IPS-18a (cell line): ENCODE measurements around the gene GPS2.
A peak's percentile ranks its signal among the peaks of the same experiment; 100 is the strongest.

Experiments
- H3K27ac ChIP-seq: one replicate; pipeline ENCODE4 v1.5.1; 2013; ENCODE audit warnings: low read length
- H3K27me3 ChIP-seq: one replicate; pipeline ENCODE4 v1.6.1; 2013; ENCODE audit warnings: mild to moderate bottlenecking, low read length; ENCODE audit not compliant: control insufficient read depth, insufficient read depth
- H3K36me3 ChIP-seq: one replicate; pipeline ENCODE4 v1.6.1; 2013; ENCODE audit warnings: low read depth, low read length; ENCODE audit not compliant: control insufficient read depth
- H3K4me1 ChIP-seq: one replicate; pipeline ENCODE4 v1.6.1; 2013; ENCODE audit warnings: low read depth, low read length; ENCODE audit not compliant: control insufficient read depth
- H3K4me3 ChIP-seq: one replicate; pipeline ENCODE4 v1.5.1; 2013; ENCODE audit warnings: low read length
- H3K9ac ChIP-seq: one replicate; pipeline ENCODE4 v1.6.1; 2013; ENCODE audit warnings: mild to moderate bottlenecking, low read length, moderate library complexity
- H3K9me3 ChIP-seq: one replicate; pipeline ENCODE4 v1.6.1; 2013; ENCODE audit warnings: low read depth, low read length; ENCODE audit not compliant: control insufficient read depth

The GPS2 gene

GRCh38 chr17:7282752-7283321, 32.3 kb downstream of the GPS2 start:
- peak overlapping the region; percentile 61 for H3K4me3 ChIP-seq
- H3K9me3 ChIP-seq: no peaks in the 10 kb centered on the region
- H3K27me3 ChIP-seq: peaks cover 13% of the 10 kb centered on the region
- no peak overlapping the region for H3K27ac ChIP-seq
- peaks cover 3% of the 10 kb centered on the region for H3K36me3 ChIP-seq
- no peak overlapping the region for H3K9ac ChIP-seq
- H3K4me1 ChIP-seq: peaks cover 10% of the 10 kb centered on the region

- no peak overlapping the region for H3K27ac ChIP-seq
- H3K9me3 ChIP-seq: no peaks in the 10 kb centered on the region
- peaks cover 13% of the 10 kb centered on the region for H3K27me3 ChIP-seq
- peaks cover 3% of the 10 kb centered on the region for H3K36me3 ChIP-seq
- H3K4me1 ChIP-seq: peaks cover 10% of the 10 kb centered on the region
- H3K4me3 ChIP-seq: peak overlapping the region; percentile 61
- peak overlapping the region; percentile 49 for H3K9ac ChIP-seq
Observed at GRCh38 chr17:7281953-7282751, 33.0 kb downstream of the GPS2 start.

GRCh38 chr17:7281074-7281952, 33.8 kb downstream of the GPS2 start, which contains the start of gene SLC2A4:
Gene SLC2A4, plus strand, starts transcription at chr17:7281718. Its CDS starts 217 bp downstream, at chr17:7281935.
- H3K9me3 ChIP-seq: no peaks in the 10 kb centered on the region
- peaks cover 3% of the 10 kb centered on the region for H3K36me3 ChIP-seq
- H3K27me3 ChIP-seq: peaks cover 13% of the 10 kb centered on the region
- H3K4me3 ChIP-seq: peak within 1 kb of the TSS; percentile 61
- H3K4me1 ChIP-seq: peaks cover 10% of the 10 kb centered on the region
- H3K27ac ChIP-seq: no peak within 1 kb of the TSS
- H3K9ac ChIP-seq: peak within 1 kb of the TSS; percentile 64

- no peak overlapping the region for H3K27ac ChIP-seq
- H3K27me3 ChIP-seq: peaks cover 13% of the 10 kb centered on the region
- H3K36me3 ChIP-seq: peaks cover 3% of the 10 kb centered on the region
- H3K4me1 ChIP-seq: peaks cover 10% of the 10 kb centered on the region
- no peaks in the 10 kb centered on the region for H3K9me3 ChIP-seq
- peak overlapping the region; percentile 61 for H3K4me3 ChIP-seq
- peak overlapping the region; percentile 64 for H3K9ac ChIP-seq
Observed at GRCh38 chr17:7280519-7281073, 34.6 kb downstream of the GPS2 start.

GRCh38 chr17:7279448-7279847, 35.7 kb downstream of the GPS2 start:
- H3K27ac ChIP-seq: no peak overlapping the region
- peaks cover 13% of the 10 kb centered on the region for H3K27me3 ChIP-seq
- no peak overlapping the region for H3K9ac ChIP-seq
- no peaks in the 10 kb centered on the region for H3K9me3 ChIP-seq
- H3K36me3 ChIP-seq: no peaks in the 10 kb centered on the region
- no peak overlapping the region for H3K4me3 ChIP-seq
- peaks cover 10% of the 10 kb centered on the region for H3K4me1 ChIP-seq

GRCh38 chr17:7266784-7267183, 48.4 kb downstream of the GPS2 start:
- H3K9ac ChIP-seq: no peak overlapping the region

GRCh38 chr17:7263801-7264078, 51.4 kb downstream of the GPS2 start:
- H3K27ac ChIP-seq: peak overlapping the region; percentile 68
- no peaks in the 10 kb centered on the region for H3K9me3 ChIP-seq
- H3K36me3 ChIP-seq: peaks cover 9% of the 10 kb centered on the region
- H3K4me1 ChIP-seq: peaks cover 3% of the 10 kb centered on the region
- peaks cover 38% of the 10 kb centered on the region for H3K27me3 ChIP-seq
- peak overlapping the region; percentile 40 for H3K9ac ChIP-seq
- H3K4me3 ChIP-seq: peak overlapping the region; percentile 93

More at GRCh38 chr17:7266784-7267183, 48.4 kb downstream of the GPS2 start:
- no peak overlapping the region for H3K4me3 ChIP-seq
- H3K27ac ChIP-seq: no peak overlapping the region
- H3K9me3 ChIP-seq: no peaks in the 10 kb centered on the region
- no peaks in the 10 kb centered on the region for H3K36me3 ChIP-seq
- H3K4me1 ChIP-seq: peaks cover 3% of the 10 kb centered on the region
- H3K27me3 ChIP-seq: peaks cover 22% of the 10 kb centered on the region

GRCh38 chr17:7262935-7263800, 52.0 kb downstream of the GPS2 start:
- Histone ChIP-seq H3K27me3 (peaks cover 38% of the 10 kb centered on the region), H3K4me3 (peak overlapping the region; percentile 93), H3K4me1 (peaks cover 3% of the 10 kb centered on the region), H3K9me3 (no peaks in the 10 kb centered on the region), H3K36me3 (peaks cover 13% of the 10 kb centered on the region), H3K27ac (peak overlapping the region; percentile 70), H3K9ac (peak overlapping the region; percentile 95)
